OCI-LY1 (cell line): ENCODE measurements around the gene E2F4.

ENCODE experiments used
- EZH2 ChIP-seq: fragments of 200-600 bp; sonication (generic), shearing (Covaris generic); IDR thresholded peaks from 2 replicates; pipeline ENCODE4 v1.8.0; 2017; ENCODE audit warnings: borderline replicate concordance, mixed run types, mild to moderate bottlenecking, antibody characterized with exemption, low read length, moderate library complexity, mixed read lengths
- TF ChIP-seq, protein P1 (sequence below): fragments of 200-600 bp; sonication (generic), shearing (Covaris generic); IDR thresholded peaks from 2 replicates; pipeline ENCODE4 v1.5.1; 2017; ENCODE audit warnings: mild to moderate bottlenecking, antibody characterized with exemption, low read length, moderate library complexity, mixed read lengths

- TF ChIP-seq, protein P1, sequence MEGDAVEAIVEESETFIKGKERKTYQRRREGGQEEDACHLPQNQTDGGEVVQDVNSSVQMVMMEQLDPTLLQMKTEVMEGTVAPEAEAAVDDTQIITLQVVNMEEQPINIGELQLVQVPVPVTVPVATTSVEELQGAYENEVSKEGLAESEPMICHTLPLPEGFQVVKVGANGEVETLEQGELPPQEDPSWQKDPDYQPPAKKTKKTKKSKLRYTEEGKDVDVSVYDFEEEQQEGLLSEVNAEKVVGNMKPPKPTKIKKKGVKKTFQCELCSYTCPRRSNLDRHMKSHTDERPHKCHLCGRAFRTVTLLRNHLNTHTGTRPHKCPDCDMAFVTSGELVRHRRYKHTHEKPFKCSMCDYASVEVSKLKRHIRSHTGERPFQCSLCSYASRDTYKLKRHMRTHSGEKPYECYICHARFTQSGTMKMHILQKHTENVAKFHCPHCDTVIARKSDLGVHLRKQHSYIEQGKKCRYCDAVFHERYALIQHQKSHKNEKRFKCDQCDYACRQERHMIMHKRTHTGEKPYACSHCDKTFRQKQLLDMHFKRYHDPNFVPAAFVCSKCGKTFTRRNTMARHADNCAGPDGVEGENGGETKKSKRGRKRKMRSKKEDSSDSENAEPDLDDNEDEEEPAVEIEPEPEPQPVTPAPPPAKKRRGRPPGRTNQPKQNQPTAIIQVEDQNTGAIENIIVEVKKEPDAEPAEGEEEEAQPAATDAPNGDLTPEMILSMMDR, result no peak
- TF ChIP-seq EZH2, result no peak
Observed at GRCh38 chr16:67199808-67200198, 7.8 kb downstream of the E2F4 start.
